ENCODE data around the gene FAM131A. TPM values are rescaled to one million over a fixed set of nuclear protein-coding genes. Genes with fewer than 3 reads are reported as not detected.

Gene FAM131A
- polyA plus RNA-seq, 4 donors = 9.7 to 13.1 (median 10.8) TPM

DNA sequence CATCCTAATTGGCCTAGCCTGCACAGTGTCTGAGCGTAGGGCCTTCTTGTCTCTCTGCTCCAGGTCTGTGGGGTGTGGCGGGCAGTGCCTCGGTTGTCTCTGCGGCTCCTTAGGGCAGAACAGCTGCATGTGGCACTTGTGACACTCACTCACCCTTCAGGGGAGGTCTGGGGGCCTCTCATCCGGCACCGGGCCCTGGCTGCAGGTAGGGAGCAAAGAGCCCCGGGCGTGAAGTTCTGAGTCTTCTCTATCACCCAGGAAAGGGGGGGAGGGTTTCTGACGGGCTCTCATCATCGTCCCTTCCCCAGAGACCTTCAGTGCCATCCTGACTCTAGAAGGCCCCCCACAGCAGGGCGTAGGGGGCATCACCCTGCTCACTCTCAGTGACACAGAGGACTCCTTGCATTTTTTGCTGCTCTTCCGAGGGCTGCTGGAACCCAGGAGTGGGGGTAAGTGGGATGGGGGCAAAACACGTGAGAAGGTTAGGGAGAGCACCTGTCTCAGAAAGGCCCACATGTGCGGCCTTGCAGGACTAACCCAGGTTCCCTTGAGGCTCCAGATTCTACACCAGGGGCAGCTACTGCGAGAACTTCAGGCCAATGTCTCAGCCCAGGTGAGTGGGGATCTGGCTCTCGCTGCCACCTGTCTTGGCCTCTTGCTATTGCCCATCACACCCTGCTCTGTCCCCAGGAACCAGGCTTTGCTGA lies 45.1 kb downstream of the FAM131A start:
- Histone ChIP-seq H3K9me3 (ENCODE audit: control insufficient read depth in 2 of 2, insufficient read depth in 1 of 2, low read depth in 1 of 2, low read length in 1 of 2) (no peaks in the 10 kb centered on the region), H3K27me3 (ENCODE audit: control insufficient read depth in 3 of 3, insufficient read depth in 3 of 3, low read length in 3 of 3) (peaks cover 15 to 58% (median 19%) of the 10 kb centered on the region in 3 donors), H3K27ac (ENCODE audit: low read depth in 1 of 3, low read length in 2 of 3) (no peak overlapping the region), H3K36me3 (ENCODE audit: control insufficient read depth in 3 of 3, insufficient read depth in 2 of 3, low read depth in 1 of 3, low read length in 3 of 3) (peaks cover 0 to 3% (median 0%) of the 10 kb centered on the region in 3 donors), H3K4me3 (ENCODE audit: low read depth in 1 of 3, low read length in 3 of 3) (no peak overlapping the region), H3K4me1 (ENCODE audit: control insufficient read depth in 3 of 3, insufficient read depth in 2 of 3, low read depth in 1 of 3, low read length in 2 of 3) (peaks cover 0 to 16% (median 0%) of the 10 kb centered on the region in 3 donors)
- FAIRE-seq (no peak), DNase-seq (no peak)
- 72 to 86% (median 78%) methylated on average over 16 of the region's 16 CpGs for WGBS, 3 donors

DNA sequence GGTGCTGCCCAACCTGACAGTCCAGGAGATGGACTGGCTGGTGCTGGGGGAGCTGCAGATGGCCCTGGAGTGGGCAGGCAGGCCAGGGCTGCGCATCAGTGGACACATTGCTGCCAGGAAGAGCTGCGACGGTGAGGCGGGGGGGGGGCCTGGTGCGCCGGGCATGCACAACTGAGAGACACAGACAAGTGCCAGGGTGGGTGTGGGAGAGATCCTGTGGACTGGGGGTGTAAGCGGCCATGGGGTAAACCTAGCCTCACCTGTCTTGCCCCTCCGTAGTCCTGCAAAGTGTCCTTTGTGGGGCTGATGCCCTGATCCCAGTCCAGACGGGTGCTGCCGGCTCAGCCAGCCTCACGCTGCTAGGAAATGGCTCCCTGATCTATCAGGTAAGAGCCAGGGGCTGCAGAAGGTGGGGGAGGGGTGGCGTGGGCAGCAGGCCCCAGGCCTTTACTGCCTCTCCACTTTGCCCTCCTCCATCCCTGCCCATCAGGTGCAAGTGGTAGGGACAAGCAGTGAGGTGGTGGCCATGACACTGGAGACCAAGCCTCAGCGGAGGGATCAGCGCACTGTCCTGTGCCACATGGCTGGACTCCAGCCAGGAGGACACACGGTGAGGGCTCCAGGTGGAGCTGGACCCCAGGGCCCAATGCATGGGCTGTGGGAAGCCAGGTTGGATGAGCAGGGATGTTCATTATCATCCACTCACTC lies 45.8 kb downstream of the FAM131A start:
- peaks cover 0 to 5% (median 0%) of the 10 kb centered on the region in 3 donors for H3K36me3 ChIP-seq (ENCODE audit: control insufficient read depth in 3 of 3, insufficient read depth in 2 of 3, low read depth in 1 of 3, low read length in 3 of 3)
- FAIRE-seq (no peak), DNase-seq (no peak)
- no peak overlapping the region for H3K27ac ChIP-seq (ENCODE audit: low read depth in 1 of 3, low read length in 2 of 3)
- H3K4me1 ChIP-seq (ENCODE audit: control insufficient read depth in 3 of 3, insufficient read depth in 2 of 3, low read depth in 1 of 3, low read length in 2 of 3) = peaks cover 0 to 12% (median 0%) of the 10 kb centered on the region in 3 donors
- WGBS, 3 donors = 79 to 86% (median 79%) methylated on average over 14 to 15 of the region's 15 CpGs
- H3K27me3 ChIP-seq (ENCODE audit: control insufficient read depth in 3 of 3, insufficient read depth in 3 of 3, low read length in 3 of 3) = peaks cover 14 to 51% (median 16%) of the 10 kb centered on the region in 3 donors
- no peak overlapping the region for H3K4me3 ChIP-seq (ENCODE audit: low read depth in 1 of 3, low read length in 3 of 3)
- no peaks in the 10 kb centered on the region for H3K9me3 ChIP-seq (ENCODE audit: control insufficient read depth in 2 of 2, insufficient read depth in 1 of 2, low read depth in 1 of 2, low read length in 1 of 2)

- peaks cover 0 to 5% (median 0%) of the 10 kb centered on the region in 3 donors for H3K36me3 ChIP-seq (ENCODE audit: control insufficient read depth in 3 of 3, insufficient read depth in 2 of 3, low read depth in 1 of 3, low read length in 3 of 3)
- H3K4me1 ChIP-seq (ENCODE audit: control insufficient read depth in 3 of 3, insufficient read depth in 2 of 3, low read depth in 1 of 3, low read length in 2 of 3) = peaks cover 0 to 11% (median 0%) of the 10 kb centered on the region in 3 donors
- peaks cover 8 to 41% (median 13%) of the 10 kb centered on the region in 3 donors for H3K27me3 ChIP-seq (ENCODE audit: control insufficient read depth in 3 of 3, insufficient read depth in 3 of 3, low read length in 3 of 3)
- H3K27ac ChIP-seq (ENCODE audit: low read depth in 1 of 3, low read length in 2 of 3) = no peak overlapping the region
- H3K9me3 ChIP-seq (ENCODE audit: control insufficient read depth in 2 of 2, insufficient read depth in 1 of 2, low read depth in 1 of 2, low read length in 1 of 2) = no peaks in the 10 kb centered on the region
- DNase-seq = no peak
- no peak for FAIRE-seq
- WGBS, 3 donors = 74 to 77% (median 76%) methylated on average over 9 of the region's 9 CpGs
- H3K4me3 ChIP-seq (ENCODE audit: low read depth in 1 of 3, low read length in 3 of 3) = no peak overlapping the region
These were observed 46.9 kb downstream of the FAM131A start for GRCh38 chr3:184384342-184384741.

- Histone ChIP-seq H3K27me3 (ENCODE audit: control insufficient read depth in 3 of 3, insufficient read depth in 3 of 3, low read length in 3 of 3) (peaks cover 8 to 38% (median 10%) of the 10 kb centered on the region in 3 donors), H3K9me3 (ENCODE audit: control insufficient read depth in 2 of 2, insufficient read depth in 1 of 2, low read depth in 1 of 2, low read length in 1 of 2) (no peaks in the 10 kb centered on the region), H3K27ac (ENCODE audit: low read depth in 1 of 3, low read length in 2 of 3) (no peak overlapping the region), H3K36me3 (ENCODE audit: control insufficient read depth in 3 of 3, insufficient read depth in 2 of 3, low read depth in 1 of 3, low read length in 3 of 3) (peaks cover 0 to 5% (median 0%) of the 10 kb centered on the region in 3 donors), H3K4me1 (ENCODE audit: control insufficient read depth in 3 of 3, insufficient read depth in 2 of 3, low read depth in 1 of 3, low read length in 2 of 3) (peaks cover 0 to 11% (median 0%) of the 10 kb centered on the region in 3 donors), H3K4me3 (ENCODE audit: low read depth in 1 of 3, low read length in 3 of 3) (no peak overlapping the region)
- FAIRE-seq (no peak), DNase-seq (no peak)
- 86 to 94% (median 87%) methylated on average over 8 of the region's 8 CpGs for WGBS, 3 donors
These were observed 47.5 kb downstream of the FAM131A start for GRCh38 chr3:184384856-184385422.

DNA sequence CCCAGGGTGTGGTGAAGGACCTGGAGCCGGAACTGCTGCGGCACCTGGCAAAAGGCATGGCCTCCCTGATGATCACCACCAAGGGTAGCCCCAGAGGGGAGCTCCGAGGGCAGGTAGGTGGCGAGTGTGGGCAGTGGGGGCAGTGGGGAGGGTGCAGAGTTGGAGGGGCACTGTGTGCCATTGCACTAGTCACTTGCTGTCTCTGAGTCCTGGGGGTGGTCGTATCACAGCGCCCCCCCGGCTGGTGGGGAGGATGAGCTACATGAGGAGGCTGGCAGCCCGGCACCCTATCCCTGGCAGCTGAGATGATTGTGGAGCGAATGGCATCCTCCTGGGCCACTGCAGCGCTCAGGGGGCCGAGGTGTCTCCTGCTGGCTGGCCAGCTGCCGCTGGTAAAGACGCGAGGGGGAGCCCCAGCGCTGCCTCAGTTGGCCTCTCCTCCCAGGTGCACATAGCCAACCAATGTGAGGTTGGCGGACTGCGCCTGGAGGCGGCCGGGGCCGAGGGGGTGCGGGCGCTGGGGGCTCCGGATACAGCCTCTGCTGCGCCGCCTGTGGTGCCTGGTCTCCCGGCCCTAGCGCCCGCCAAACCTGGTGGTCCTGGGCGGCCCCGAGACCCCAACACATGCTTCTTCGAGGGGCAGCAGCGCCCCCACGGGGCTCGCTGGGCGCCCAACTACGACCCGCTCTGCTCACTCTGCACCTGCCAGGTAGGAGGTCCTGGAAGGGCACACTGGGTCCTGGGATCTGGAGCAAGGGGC lies 48.8 kb downstream of the FAM131A start:
- peaks cover 0 to 6% (median 0%) of the 10 kb centered on the region in 3 donors for H3K4me1 ChIP-seq (ENCODE audit: control insufficient read depth in 3 of 3, insufficient read depth in 2 of 3, low read depth in 1 of 3, low read length in 2 of 3)
- 67 to 73% (median 73%) methylated on average over 33 to 37 of the region's 37 CpGs for whole genome bisulfite sequencing, 3 donors
- no peak overlapping the region for H3K4me3 ChIP-seq (ENCODE audit: low read depth in 1 of 3, low read length in 3 of 3)
- H3K27ac ChIP-seq (ENCODE audit: low read depth in 1 of 3, low read length in 2 of 3) = no peak overlapping the region
- no peak for DNase-seq
- H3K27me3 ChIP-seq (ENCODE audit: control insufficient read depth in 3 of 3, insufficient read depth in 3 of 3, low read length in 3 of 3) = peaks cover 3 to 33% (median 8%) of the 10 kb centered on the region in 3 donors
- no peak for FAIRE-seq
- no peaks in the 10 kb centered on the region for H3K9me3 ChIP-seq (ENCODE audit: control insufficient read depth in 2 of 2, insufficient read depth in 1 of 2, low read depth in 1 of 2, low read length in 1 of 2)
- H3K36me3 ChIP-seq (ENCODE audit: control insufficient read depth in 3 of 3, insufficient read depth in 2 of 3, low read depth in 1 of 3, low read length in 3 of 3) = peaks cover 0 to 5% (median 0%) of the 10 kb centered on the region in 3 donors

GRCh38 chr3:184387174-184387714 lies 49.8 kb downstream of the FAM131A start:
- no peak for DNase-seq
- Histone ChIP-seq H3K27me3 (ENCODE audit: control insufficient read depth in 3 of 3, insufficient read depth in 3 of 3, low read length in 3 of 3) (peaks cover 3 to 23% (median 4%) of the 10 kb centered on the region in 3 donors), H3K27ac (ENCODE audit: low read depth in 1 of 3, low read length in 2 of 3) (no peak overlapping the region), H3K4me1 (ENCODE audit: control insufficient read depth in 3 of 3, insufficient read depth in 2 of 3, low read depth in 1 of 3, low read length in 2 of 3) (no peaks in the 10 kb centered on the region), H3K4me3 (ENCODE audit: low read depth in 1 of 3, low read length in 3 of 3) (no peak overlapping the region), H3K9me3 (ENCODE audit: control insufficient read depth in 2 of 2, insufficient read depth in 1 of 2, low read depth in 1 of 2, low read length in 1 of 2) (no peaks in the 10 kb centered on the region), H3K36me3 (ENCODE audit: control insufficient read depth in 3 of 3, insufficient read depth in 2 of 3, low read depth in 1 of 3, low read length in 3 of 3) (peaks cover 0 to 5% (median 0%) of the 10 kb centered on the region in 3 donors)
- 90 to 93% (median 90%) methylated on average over 12 of the region's 12 CpGs for WGBS, 3 donors
- no peak for FAIRE-seq

- WGBS, 3 donors = 63 to 76% (median 70%) methylated on average over 8 of the region's 8 CpGs
These were observed 51.0 kb downstream of the FAM131A start for GRCh38 chr3:184388164-184388935.

More at GRCh38 chr3:184388164-184388935, 51.0 kb downstream of the FAM131A start:
- peaks cover 0 to 5% (median 0%) of the 10 kb centered on the region in 3 donors for H3K36me3 ChIP-seq (ENCODE audit: control insufficient read depth in 3 of 3, insufficient read depth in 2 of 3, low read depth in 1 of 3, low read length in 3 of 3)
- H3K4me3 ChIP-seq (ENCODE audit: low read depth in 1 of 3, low read length in 3 of 3) = no peak overlapping the region
- H3K27me3 ChIP-seq (ENCODE audit: control insufficient read depth in 3 of 3, insufficient read depth in 3 of 3, low read length in 3 of 3) = peaks cover 0 to 13% (median 0%) of the 10 kb centered on the region in 3 donors
- DNase-seq (no peak), FAIRE-seq (no peak)
- no peaks in the 10 kb centered on the region for H3K9me3 ChIP-seq (ENCODE audit: control insufficient read depth in 2 of 2, insufficient read depth in 1 of 2, low read depth in 1 of 2, low read length in 1 of 2)
- H3K4me1 ChIP-seq (ENCODE audit: control insufficient read depth in 3 of 3, insufficient read depth in 2 of 3, low read depth in 1 of 3, low read length in 2 of 3) = no peaks in the 10 kb centered on the region
- no peak overlapping the region for H3K27ac ChIP-seq (ENCODE audit: low read depth in 1 of 3, low read length in 2 of 3)
